ENCODE results near the gene MRAP.

Gene MRAP

DNA sequence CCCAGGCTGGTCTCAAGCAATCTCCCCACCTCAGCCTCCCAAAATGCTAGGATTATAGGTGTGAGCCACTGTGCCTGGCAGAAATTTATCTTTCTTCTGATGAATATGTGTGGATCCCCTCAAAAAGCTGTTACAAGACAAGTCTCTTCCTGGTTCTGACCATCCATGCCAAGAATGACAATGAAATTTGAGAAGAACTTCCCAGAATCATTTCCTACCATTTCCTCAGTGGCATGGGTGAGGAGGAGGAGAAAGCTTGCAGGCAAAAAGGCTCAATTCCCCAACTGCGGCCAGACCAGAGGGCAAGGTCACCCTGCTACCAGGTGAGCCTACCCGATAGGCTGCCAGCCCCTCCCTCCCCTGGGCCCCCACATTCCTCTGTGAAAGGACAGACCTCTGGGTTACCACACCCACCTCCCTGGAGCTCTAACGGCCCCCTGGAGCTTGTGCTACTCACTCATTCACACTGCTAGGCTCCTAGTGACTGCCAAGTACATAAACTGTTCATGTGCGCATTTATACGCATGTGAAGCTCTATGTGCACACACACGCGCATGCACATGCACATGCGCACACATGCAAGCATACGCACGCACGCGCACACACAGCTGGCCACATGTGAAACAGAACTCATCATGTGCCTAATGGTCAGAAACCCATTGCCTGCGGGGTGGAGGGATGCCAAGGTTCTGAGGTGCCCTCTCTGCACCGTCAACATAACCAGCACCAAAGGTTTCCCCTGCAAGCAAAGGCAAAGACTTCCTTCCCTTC is 17.0 kb downstream of the MRAP start:
- Histone ChIP-seq H3K9me3 (ENCODE audit: control insufficient read depth, low read length) (no peaks in the 10 kb centered on the region), H3K36me3 (ENCODE audit: control insufficient read depth, insufficient read depth, low read length) (peaks cover 4% of the 10 kb centered on the region), H3K4me1 (ENCODE audit: control insufficient read depth, insufficient read depth, low read length) (no peaks in the 10 kb centered on the region), H3K9ac (ENCODE audit: low read length) (no peak overlapping the region), H3K27me3 (ENCODE audit: control insufficient read depth, insufficient read depth, low read length) (no peaks in the 10 kb centered on the region), H3K4me3 (ENCODE audit: low read length) (no peak overlapping the region)

DNA sequence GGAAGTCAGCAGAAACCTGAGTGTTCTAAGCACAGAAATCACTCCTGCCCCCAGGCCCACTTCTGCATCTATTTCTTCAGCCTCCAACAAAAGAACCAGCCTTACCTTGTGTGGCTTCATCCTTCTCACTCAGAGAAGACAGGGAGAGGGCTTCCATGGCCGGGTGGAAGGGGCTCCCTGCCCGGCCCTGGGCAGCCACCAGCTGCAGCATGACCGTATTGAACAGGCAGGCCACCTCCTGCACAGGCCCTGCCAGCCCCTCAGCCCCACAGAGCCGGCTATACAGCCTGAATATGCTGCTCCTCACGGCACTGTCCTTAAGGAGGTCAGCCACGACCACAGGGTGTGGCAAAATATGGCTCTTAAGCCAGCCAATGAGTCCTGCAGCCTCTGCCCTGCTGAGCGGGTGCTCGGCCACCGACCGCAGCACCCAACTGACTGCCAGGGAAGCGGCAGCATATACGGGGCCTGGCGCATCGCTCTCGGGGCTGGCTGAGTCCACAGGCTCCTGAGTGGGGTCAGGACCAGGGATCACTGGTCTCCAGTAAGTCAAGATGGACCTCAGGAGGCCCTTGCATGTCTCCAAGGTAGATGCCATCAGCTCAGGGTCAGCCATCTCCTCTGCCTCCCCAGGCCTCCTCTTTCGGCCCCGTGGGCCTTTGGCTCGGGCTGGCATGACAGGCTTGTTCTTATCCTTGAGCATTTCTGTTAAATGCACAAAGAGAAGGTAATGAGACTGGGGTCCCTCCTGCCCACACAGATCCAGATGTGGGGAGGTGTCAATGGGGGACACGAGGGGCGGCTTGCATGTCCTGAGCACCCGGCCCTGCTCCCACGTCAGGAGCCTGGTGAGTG is 17.9 kb downstream of the MRAP start:
- no peaks in the 10 kb centered on the region for H3K27me3 ChIP-seq (ENCODE audit: control insufficient read depth, insufficient read depth, low read length)
- H3K9ac ChIP-seq (ENCODE audit: low read length) = no peak overlapping the region
- H3K4me1 ChIP-seq (ENCODE audit: control insufficient read depth, insufficient read depth, low read length) = no peaks in the 10 kb centered on the region
- H3K4me3 ChIP-seq (ENCODE audit: low read length) = no peak overlapping the region
- H3K9me3 ChIP-seq (ENCODE audit: control insufficient read depth, low read length) = no peaks in the 10 kb centered on the region
- peaks cover 4% of the 10 kb centered on the region for H3K36me3 ChIP-seq (ENCODE audit: control insufficient read depth, insufficient read depth, low read length)

DNA sequence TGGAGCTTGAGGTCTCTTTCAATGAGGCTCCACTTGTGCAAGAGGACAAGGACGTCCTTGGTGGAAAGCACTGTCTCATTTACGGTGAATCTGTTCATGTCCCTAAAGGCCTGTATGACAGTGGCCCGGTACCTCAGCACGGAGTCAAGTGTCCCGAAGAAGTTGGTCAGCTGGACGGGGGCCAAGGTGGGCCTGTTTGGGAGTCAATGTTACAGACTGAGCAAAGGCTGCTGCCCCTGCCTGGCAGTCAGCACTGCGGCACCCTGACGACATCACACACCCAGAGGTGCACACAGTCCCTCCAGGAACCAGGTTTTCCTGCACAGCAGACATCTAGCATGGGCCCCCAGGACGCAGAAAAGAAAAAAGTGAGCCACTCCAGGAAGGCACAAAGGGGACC is 19.1 kb downstream of the MRAP start:
- Histone ChIP-seq H3K27me3 (ENCODE audit: control insufficient read depth, insufficient read depth, low read length) (no peaks in the 10 kb centered on the region), H3K9me3 (ENCODE audit: control insufficient read depth, low read length) (no peaks in the 10 kb centered on the region), H3K36me3 (ENCODE audit: control insufficient read depth, insufficient read depth, low read length) (peaks cover 4% of the 10 kb centered on the region), H3K9ac (ENCODE audit: low read length) (no peak overlapping the region), H3K4me3 (ENCODE audit: low read length) (no peak overlapping the region), H3K4me1 (ENCODE audit: control insufficient read depth, insufficient read depth, low read length) (no peaks in the 10 kb centered on the region)

DNA sequence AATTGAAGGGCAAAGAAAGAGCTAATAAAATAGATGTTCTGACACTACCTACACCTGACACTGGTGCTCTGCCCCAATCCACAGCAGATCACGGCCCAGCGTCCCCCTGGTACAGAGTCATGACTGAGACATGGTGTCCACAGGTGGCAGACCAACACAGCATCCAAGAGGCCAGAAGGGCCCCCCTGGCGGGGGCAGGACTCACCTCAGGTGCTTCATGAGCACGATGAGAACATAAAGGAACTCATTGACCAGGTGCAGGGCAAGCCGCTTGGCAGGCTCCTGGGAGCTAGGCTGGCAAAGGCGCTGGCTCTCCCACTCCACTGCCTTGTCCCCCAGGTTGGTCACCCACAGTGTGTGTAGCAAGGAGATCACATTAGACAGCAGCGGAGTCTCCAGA is 20.4 kb downstream of the MRAP start:
- Histone ChIP-seq H3K4me1 (ENCODE audit: control insufficient read depth, insufficient read depth, low read length) (no peaks in the 10 kb centered on the region), H3K9me3 (ENCODE audit: control insufficient read depth, low read length) (no peaks in the 10 kb centered on the region), H3K9ac (ENCODE audit: low read length) (no peak overlapping the region), H3K27me3 (ENCODE audit: control insufficient read depth, insufficient read depth, low read length) (no peaks in the 10 kb centered on the region), H3K36me3 (ENCODE audit: control insufficient read depth, insufficient read depth, low read length) (peaks cover 4% of the 10 kb centered on the region), H3K4me3 (ENCODE audit: low read length) (no peak overlapping the region)

DNA sequence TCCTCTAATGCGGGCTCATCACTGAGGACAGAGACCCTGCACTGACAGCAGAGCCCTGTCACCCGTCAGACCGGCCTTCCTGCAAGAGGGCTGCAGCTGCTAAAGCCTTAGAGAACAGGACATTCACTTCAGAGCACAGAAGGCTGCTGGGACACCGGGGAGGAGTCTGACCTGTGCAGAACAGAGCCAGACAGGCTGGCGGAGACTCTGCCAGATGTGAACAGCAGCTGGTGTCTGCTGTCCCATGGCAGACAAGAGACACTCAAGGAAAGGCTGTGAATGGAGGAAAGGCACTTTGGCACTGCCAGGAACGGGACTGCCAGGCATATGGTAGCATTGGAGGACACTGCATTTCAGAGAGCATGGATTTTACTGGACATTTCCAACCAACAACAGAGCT is 21.4 kb downstream of the MRAP start:
- Histone ChIP-seq H3K4me3 (ENCODE audit: low read length) (no peak overlapping the region), H3K9me3 (ENCODE audit: control insufficient read depth, low read length) (no peaks in the 10 kb centered on the region), H3K27me3 (ENCODE audit: control insufficient read depth, insufficient read depth, low read length) (no peaks in the 10 kb centered on the region), H3K4me1 (ENCODE audit: control insufficient read depth, insufficient read depth, low read length) (no peaks in the 10 kb centered on the region), H3K36me3 (ENCODE audit: control insufficient read depth, insufficient read depth, low read length) (peaks cover 8% of the 10 kb centered on the region), H3K9ac (ENCODE audit: low read length) (no peak overlapping the region)

DNA sequence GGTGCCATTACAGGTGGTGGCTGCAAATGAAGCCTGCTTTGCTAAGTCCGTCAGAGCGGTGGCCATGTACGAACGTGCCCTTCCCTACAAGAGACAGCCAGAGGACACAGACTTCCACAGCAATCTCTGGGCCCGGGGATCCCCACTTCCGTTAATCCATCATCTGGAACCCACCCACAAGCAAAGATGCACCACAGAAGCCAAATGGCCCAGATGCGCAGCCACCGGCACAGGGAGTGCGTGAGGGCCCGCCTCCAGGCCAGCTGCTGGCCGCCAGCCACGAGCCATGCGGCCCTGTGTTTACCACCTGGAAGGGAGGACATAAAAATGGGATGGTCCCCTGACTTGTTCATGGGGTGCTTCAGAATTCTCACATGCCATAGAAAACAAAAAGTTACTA is 22.1 kb downstream of the MRAP start:
- H3K9me3 ChIP-seq (ENCODE audit: control insufficient read depth, low read length) = no peaks in the 10 kb centered on the region
- peaks cover 8% of the 10 kb centered on the region for H3K36me3 ChIP-seq (ENCODE audit: control insufficient read depth, insufficient read depth, low read length)
- no peaks in the 10 kb centered on the region for H3K4me1 ChIP-seq (ENCODE audit: control insufficient read depth, insufficient read depth, low read length)
- H3K27me3 ChIP-seq (ENCODE audit: control insufficient read depth, insufficient read depth, low read length) = no peaks in the 10 kb centered on the region
- no peak overlapping the region for H3K9ac ChIP-seq (ENCODE audit: low read length)
- H3K4me3 ChIP-seq (ENCODE audit: low read length) = no peak overlapping the region

DNA sequence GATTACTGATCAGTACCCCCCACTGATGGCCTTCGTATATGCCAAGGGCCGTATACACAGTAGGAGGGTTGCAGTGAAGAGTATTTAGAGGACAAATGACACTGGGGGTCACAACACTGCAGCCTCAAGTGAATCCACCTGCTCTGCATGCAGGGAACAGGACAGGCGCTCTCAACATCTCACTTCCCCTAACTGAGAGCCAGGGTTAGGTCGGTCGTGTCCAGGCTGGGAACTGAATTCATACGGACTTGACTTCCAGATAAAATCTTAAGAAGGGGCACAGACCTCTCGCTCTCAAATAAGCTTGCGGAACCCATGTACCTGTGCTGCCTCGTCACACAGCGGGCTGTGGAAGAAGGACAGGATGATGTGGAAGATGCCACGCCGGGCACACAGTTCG is 22.8 kb downstream of the MRAP start:
- Histone ChIP-seq H3K9ac (ENCODE audit: low read length) (no peak overlapping the region), H3K4me3 (ENCODE audit: low read length) (no peak overlapping the region), H3K4me1 (ENCODE audit: control insufficient read depth, insufficient read depth, low read length) (no peaks in the 10 kb centered on the region), H3K9me3 (ENCODE audit: control insufficient read depth, low read length) (no peaks in the 10 kb centered on the region), H3K27me3 (ENCODE audit: control insufficient read depth, insufficient read depth, low read length) (no peaks in the 10 kb centered on the region), H3K36me3 (ENCODE audit: control insufficient read depth, insufficient read depth, low read length) (peaks cover 8% of the 10 kb centered on the region)

DNA sequence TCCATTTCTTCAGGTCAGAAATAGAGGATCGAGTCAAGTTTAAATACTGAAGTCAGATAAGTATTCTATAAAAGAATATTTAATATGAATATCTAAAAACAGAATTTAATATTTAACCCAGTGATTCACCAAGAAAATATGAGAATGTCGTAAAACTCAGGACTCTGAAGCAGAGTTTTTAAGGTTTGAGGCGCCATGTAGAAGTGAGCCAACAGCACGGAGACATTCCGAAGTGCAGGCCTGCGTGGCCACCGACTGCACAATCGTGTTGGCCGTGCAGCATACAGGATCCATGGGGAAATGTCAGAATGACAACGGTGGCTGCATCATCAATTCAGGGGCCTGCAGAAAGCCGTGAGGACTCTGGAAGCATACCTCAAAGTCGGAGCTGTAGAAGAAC is 23.4 kb downstream of the MRAP start:
- H3K4me1 ChIP-seq (ENCODE audit: control insufficient read depth, insufficient read depth, low read length) = no peaks in the 10 kb centered on the region
- no peaks in the 10 kb centered on the region for H3K27me3 ChIP-seq (ENCODE audit: control insufficient read depth, insufficient read depth, low read length)
- H3K9me3 ChIP-seq (ENCODE audit: control insufficient read depth, low read length) = no peaks in the 10 kb centered on the region
- no peak overlapping the region for H3K4me3 ChIP-seq (ENCODE audit: low read length)
- H3K9ac ChIP-seq (ENCODE audit: low read length) = no peak overlapping the region
- peaks cover 8% of the 10 kb centered on the region for H3K36me3 ChIP-seq (ENCODE audit: control insufficient read depth, insufficient read depth, low read length)

DNA sequence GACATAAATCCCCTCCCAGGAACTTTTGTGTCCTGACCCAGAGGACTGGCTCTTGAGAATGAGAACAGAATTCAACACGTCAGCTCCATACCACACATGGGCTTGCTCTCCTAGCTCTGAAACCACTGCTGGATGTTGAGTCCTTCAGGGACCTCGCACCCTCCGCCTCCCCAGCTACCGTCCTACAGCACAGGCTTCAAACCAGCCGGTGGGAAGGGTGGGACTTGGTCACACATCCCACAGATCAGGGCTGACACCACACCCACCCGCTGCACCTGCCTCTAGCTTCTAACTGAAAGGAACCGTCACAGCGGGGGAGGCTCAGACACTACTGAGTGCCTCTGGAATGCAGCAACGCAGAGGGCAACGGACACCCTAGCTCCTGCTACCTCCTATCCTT is 24.0 kb downstream of the MRAP start:
- Histone ChIP-seq H3K9ac (ENCODE audit: low read length) (no peak overlapping the region), H3K4me1 (ENCODE audit: control insufficient read depth, insufficient read depth, low read length) (no peaks in the 10 kb centered on the region), H3K9me3 (ENCODE audit: control insufficient read depth, low read length) (no peaks in the 10 kb centered on the region), H3K27me3 (ENCODE audit: control insufficient read depth, insufficient read depth, low read length) (no peaks in the 10 kb centered on the region), H3K4me3 (ENCODE audit: low read length) (no peak overlapping the region), H3K36me3 (ENCODE audit: control insufficient read depth, insufficient read depth, low read length) (peaks cover 8% of the 10 kb centered on the region)

DNA sequence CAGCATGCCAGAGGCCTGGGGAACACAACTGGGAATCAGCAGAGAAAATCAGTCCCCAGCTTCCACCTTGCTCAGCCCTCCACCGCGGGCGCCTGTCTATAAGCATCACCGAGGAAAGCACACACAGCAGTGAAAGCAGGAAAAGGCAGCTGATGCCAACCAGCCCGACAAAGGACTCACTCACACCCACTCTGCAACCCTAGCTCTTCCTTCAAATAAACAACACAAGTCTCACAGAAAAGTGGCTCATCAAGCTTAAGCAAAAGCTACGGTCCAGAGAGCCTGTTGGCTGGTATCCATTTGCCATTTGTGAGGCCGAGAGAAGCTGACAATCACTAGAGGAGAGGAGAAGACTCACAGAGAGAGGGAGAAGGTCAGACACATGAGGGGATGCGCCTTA is 27.1 kb downstream of the MRAP start:
- Histone ChIP-seq H3K4me1 (ENCODE audit: control insufficient read depth, insufficient read depth, low read length) (no peaks in the 10 kb centered on the region), H3K36me3 (ENCODE audit: control insufficient read depth, insufficient read depth, low read length) (peaks cover 8% of the 10 kb centered on the region), H3K9ac (ENCODE audit: low read length) (no peak overlapping the region), H3K9me3 (ENCODE audit: control insufficient read depth, low read length) (no peaks in the 10 kb centered on the region), H3K4me3 (ENCODE audit: low read length) (no peak overlapping the region), H3K27me3 (ENCODE audit: control insufficient read depth, insufficient read depth, low read length) (no peaks in the 10 kb centered on the region)

DNA sequence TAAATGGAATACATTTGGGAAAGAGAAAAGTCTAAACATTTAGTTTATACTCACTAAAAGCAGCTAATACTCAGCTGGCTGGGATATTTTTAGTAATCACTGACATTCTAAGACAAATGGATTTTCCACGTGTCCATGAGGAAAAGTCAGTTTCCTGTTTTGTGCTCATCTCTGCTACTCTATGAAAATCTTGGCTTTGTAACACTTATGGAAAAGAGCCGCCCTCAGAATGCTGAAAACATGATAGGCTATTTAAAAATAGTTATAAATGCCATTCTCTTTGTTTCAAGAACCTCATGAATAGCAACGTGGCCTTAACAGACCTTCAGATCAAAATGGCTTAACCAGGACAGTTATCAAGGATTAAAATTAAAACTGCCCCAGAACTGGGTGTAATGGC is 29.9 kb downstream of the MRAP start:
- Histone ChIP-seq H3K36me3 (ENCODE audit: control insufficient read depth, insufficient read depth, low read length) (peaks cover 8% of the 10 kb centered on the region), H3K4me1 (ENCODE audit: control insufficient read depth, insufficient read depth, low read length) (no peaks in the 10 kb centered on the region), H3K4me3 (ENCODE audit: low read length) (no peak overlapping the region)

DNA sequence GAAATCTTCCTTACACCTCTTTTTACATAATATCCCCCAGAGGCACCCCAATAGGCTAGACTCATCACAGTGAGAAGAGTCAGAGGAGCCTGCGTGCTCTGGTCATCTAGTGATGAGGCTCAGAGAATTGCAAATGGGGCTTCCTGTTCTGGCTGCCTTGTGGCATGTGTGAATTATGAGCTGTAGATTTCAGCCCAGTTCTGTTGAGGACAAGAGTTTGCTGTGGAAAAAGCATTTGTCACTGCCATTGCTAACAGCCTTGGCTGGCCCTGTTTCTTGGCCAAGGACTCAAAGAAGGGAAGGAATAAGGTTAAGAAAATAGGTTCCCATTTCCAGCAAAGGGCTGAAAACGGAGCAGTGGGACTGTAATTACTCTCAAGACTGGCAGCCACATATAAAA is 30.7 kb downstream of the MRAP start:
- Histone ChIP-seq H3K4me1 (ENCODE audit: control insufficient read depth, insufficient read depth, low read length) (no peaks in the 10 kb centered on the region), H3K9ac (ENCODE audit: low read length) (no peak overlapping the region), H3K36me3 (ENCODE audit: control insufficient read depth, insufficient read depth, low read length) (peaks cover under 1% of the 10 kb centered on the region), H3K4me3 (ENCODE audit: low read length) (no peak overlapping the region), H3K9me3 (ENCODE audit: control insufficient read depth, low read length) (no peaks in the 10 kb centered on the region), H3K27me3 (ENCODE audit: control insufficient read depth, insufficient read depth, low read length) (no peaks in the 10 kb centered on the region)

More for the DNA sequence above, 29.9 kb downstream of the MRAP start:
- H3K9me3 ChIP-seq (ENCODE audit: control insufficient read depth, low read length) = no peaks in the 10 kb centered on the region
- no peaks in the 10 kb centered on the region for H3K27me3 ChIP-seq (ENCODE audit: control insufficient read depth, insufficient read depth, low read length)
- H3K9ac ChIP-seq (ENCODE audit: low read length) = no peak overlapping the region
